Hepatocyte (in vitro differentiated cells): ENCODE results near the gene WNK2. TPM values are rescaled to one million over a fixed set of nuclear protein-coding genes. Genes with fewer than 3 reads are reported as not detected.

Experiments used
- DNase-seq: peaks from one replicate; pipeline ENCODE4 v3.0.0-alpha.2; 2016; ENCODE audit warnings: low spot score
- H2AFZ ChIP-seq: fragments of 200-600 bp; sonication (generic); 2 replicates; pipeline ENCODE4 v1.6.0; 2016; ENCODE audit warnings: antibody characterized with exemption, mild to moderate bottlenecking
- H3K27ac ChIP-seq: fragments of 200-600 bp; sonication (generic); 2 replicates; pipeline ENCODE4 v1.5.1; 2016; ENCODE audit warnings: mild to moderate bottlenecking
- H3K27me3 ChIP-seq: fragments of 200-600 bp; sonication (generic); 2 replicates; pipeline ENCODE4 v1.6.1; 2016
- H3K36me3 ChIP-seq: fragments of 200-600 bp; sonication (generic); replicated peaks from 2 replicates; pipeline ENCODE4 v1.5.1; 2016; ENCODE audit warnings: low read depth; ENCODE audit not compliant: insufficient read depth
- H3K4me1 ChIP-seq: fragments of 200-600 bp; sonication (generic); 2 replicates; pipeline ENCODE4 v1.5.1; 2016; ENCODE audit warnings: mild to moderate bottlenecking, moderate library complexity; ENCODE audit not compliant: insufficient read depth
- H3K4me2 ChIP-seq: fragments of 200-600 bp; sonication (generic); 2 replicates; pipeline ENCODE4 v1.6.0; 2016
- H3K4me3 ChIP-seq: fragments of 200-600 bp; sonication (generic); 2 replicates; pipeline ENCODE4 v1.5.1; 2016; ENCODE audit warnings: mild to moderate bottlenecking
- H3K79me2 ChIP-seq: fragments of 200-600 bp; sonication (generic); 2 replicates; pipeline ENCODE4 v1.6.0; 2017; ENCODE audit warnings: mild to moderate bottlenecking
- H3K9me2 ChIP-seq: fragments of 200-600 bp; sonication (generic); replicated peaks from 2 replicates; pipeline ENCODE4 v1.6.0; 2017; ENCODE audit warnings: mild to moderate bottlenecking; ENCODE audit not compliant: insufficient read depth
- H3K9me3 ChIP-seq: fragments of 200-600 bp; sonication (generic); 2 replicates; pipeline ENCODE4 v1.5.1; 2016; ENCODE audit warnings: low read depth, mild to moderate bottlenecking
- H4K20me1 ChIP-seq: fragments of 200-600 bp; sonication (generic); 2 replicates; pipeline ENCODE4 v1.6.0; 2016; ENCODE audit warnings: mild to moderate bottlenecking; ENCODE audit not compliant: insufficient read depth, poor library complexity, severe bottlenecking
- CTCF ChIP-seq: fragments of 200-600 bp; sonication (generic); IDR thresholded peaks from 2 replicates; pipeline ENCODE4 v1.5.1; 2016; ENCODE audit warnings: antibody characterized with exemption, mild to moderate bottlenecking; ENCODE audit not compliant: poor library complexity
- EZH2 ChIP-seq: fragments of 200-600 bp; sonication (generic); IDR thresholded peaks from 2 replicates; pipeline ENCODE4 v1.6.1; 2016; ENCODE audit warnings: antibody characterized with exemption, mild to moderate bottlenecking, borderline replicate concordance
- EZH2phosphoT487 ChIP-seq: fragments of 200-600 bp; sonication (generic); IDR thresholded peaks from one replicate; pipeline ENCODE4 v1.6.1; 2018; ENCODE audit warnings: antibody characterized with exemption, mild to moderate bottlenecking, low read depth, moderate library complexity; ENCODE audit not compliant: unreplicated experiment, severe bottlenecking
- WGBS: methylation state at CpG from one replicate; pipeline ENCODE4 v1.1.6; 2016; ENCODE audit warnings: low lambda C conversion rate; ENCODE audit errors: missing lambda C conversion rate; 5-methylcytosine and 5-hydroxymethylcytosine counted together
- polyA plus RNA-seq: library from polyadenylated mRNA; unstranded; fragments of >200 nt; fragmentation: Nextera tagmentation; extraction: Ambion mirVana; gene quantifications from 2 replicates; pipeline ENCODE4 v1.2.1, GENCODE V29; 2016
- total RNA-seq: library from RNA; depleted of rRNA; stranded (reverse); fragments of >200 nt; gene quantifications from 2 replicates; pipeline ENCODE4 v1.2.3, GENCODE V29; 2014

WNK2 gene
- total and polyA plus RNA-seq, 2 experiments from 2014 or later: 8.9 to 13.5 TPM

GRCh38 chr9:93292288-93292615 is 108.3 kb downstream of the WNK2 start:
- Histone ChIP-seq H2AFZ (no peak overlapping the region), H3K4me2 (no peak overlapping the region), H3K9me2 (no peaks in the 10 kb centered on the region), H4K20me1 (no peaks in the 10 kb centered on the region), H3K27me3 (no peaks in the 10 kb centered on the region), H3K36me3 (no peaks in the 10 kb centered on the region), H3K4me3 (no peak overlapping the region), H3K79me2 (no peaks in the 10 kb centered on the region), H3K4me1 (no peaks in the 10 kb centered on the region), H3K9me3 (no peaks in the 10 kb centered on the region), H3K27ac (no peak overlapping the region)
- 88% methylated on average over 10 of the region's 10 CpGs for WGBS
- DNase-seq: no peak
- TF ChIP-seq EZH2phosphoT487 (no peak), EZH2 (no peak), CTCF (no peak)

GRCh38 chr9:93292664-93293328 is 108.9 kb downstream of the WNK2 start:
- Histone ChIP-seq H3K27me3 (no peaks in the 10 kb centered on the region), H3K4me3 (no peak overlapping the region), H3K4me2 (no peak overlapping the region), H3K9me3 (no peaks in the 10 kb centered on the region), H3K4me1 (no peaks in the 10 kb centered on the region), H3K9me2 (no peaks in the 10 kb centered on the region), H3K27ac (no peak overlapping the region), H2AFZ (no peak overlapping the region), H3K79me2 (no peaks in the 10 kb centered on the region), H4K20me1 (no peaks in the 10 kb centered on the region), H3K36me3 (no peaks in the 10 kb centered on the region)
- TF ChIP-seq CTCF: no peak
- TF ChIP-seq EZH2phosphoT487: no peak
- no peak for TF ChIP-seq EZH2
- 96% methylated on average over 40 of the region's 43 CpGs for WGBS
- no peak for DNase-seq

GRCh38 chr9:93294011-93294410 is 110.1 kb downstream of the WNK2 start:
- no peak for DNase-seq
- Histone ChIP-seq H3K4me1 (no peaks in the 10 kb centered on the region), H3K27ac (no peak overlapping the region), H2AFZ (no peak overlapping the region), H3K9me3 (no peaks in the 10 kb centered on the region), H3K4me3 (no peak overlapping the region), H3K9me2 (no peaks in the 10 kb centered on the region), H3K79me2 (no peaks in the 10 kb centered on the region), H3K36me3 (no peaks in the 10 kb centered on the region), H3K27me3 (no peaks in the 10 kb centered on the region), H4K20me1 (no peaks in the 10 kb centered on the region), H3K4me2 (no peak overlapping the region)
- 83% methylated on average over 9 of the region's 9 CpGs for WGBS
- TF ChIP-seq EZH2 (no peak), EZH2phosphoT487 (no peak), CTCF (no peak)

- Histone ChIP-seq H3K4me2 (no peak overlapping the region), H3K27me3 (no peaks in the 10 kb centered on the region), H3K9me3 (no peaks in the 10 kb centered on the region), H3K36me3 (no peaks in the 10 kb centered on the region), H3K9me2 (no peaks in the 10 kb centered on the region), H3K27ac (no peak overlapping the region), H3K4me3 (no peak overlapping the region), H3K79me2 (no peaks in the 10 kb centered on the region), H3K4me1 (no peaks in the 10 kb centered on the region), H4K20me1 (no peaks in the 10 kb centered on the region), H2AFZ (no peak overlapping the region)
- WGBS: 83% methylated on average over 12 of the region's 12 CpGs
- no peak for DNase-seq
- TF ChIP-seq EZH2 (no peak), EZH2phosphoT487 (no peak), CTCF (no peak)
Observed at GRCh38 chr9:93295031-93295430, 111.1 kb downstream of the WNK2 start.
